Measurements from ENCODE around the gene PPP1R13B. TPM values are rescaled to one million over a fixed set of nuclear protein-coding genes. Genes with fewer than 3 reads are reported as not detected.

Gene PPP1R13B
- total RNA-seq, 1 experiment from 2014 or later = 16.2 TPM

DNA sequence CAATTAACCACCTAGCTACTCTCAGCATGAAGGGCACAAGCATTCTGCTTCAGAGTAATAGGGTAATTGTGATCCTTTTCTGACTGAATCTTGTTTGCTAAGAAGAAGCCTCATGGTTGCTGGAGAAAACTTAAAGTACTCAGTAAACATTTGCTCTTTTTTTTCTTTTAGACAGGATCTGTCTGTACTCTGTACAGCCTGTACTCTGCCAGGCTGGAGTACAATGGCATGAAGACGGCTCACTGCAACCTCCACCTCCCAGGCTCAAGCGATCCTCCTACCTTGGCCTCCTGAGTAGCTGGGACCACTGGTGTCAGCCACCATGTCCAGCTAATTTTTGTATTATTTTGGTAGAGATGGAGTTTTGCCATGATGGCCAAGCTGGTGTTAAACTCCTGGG lies 12.4 kb downstream of the PPP1R13B start:
- DNase-seq (ENCODE audit: unreplicated experiment) = no peak
- Mint-ChIP-seq H3K4me3 (ENCODE audit: unreplicated experiment) (no peak overlapping the region), H3K36me3 (ENCODE audit: insufficient read depth, unreplicated experiment) (no peaks in the 10 kb centered on the region), H3K4me1 (ENCODE audit: insufficient read depth, unreplicated experiment) (peaks cover 11% of the 10 kb centered on the region), H3K27ac (ENCODE audit: low read depth, unreplicated experiment) (no peak overlapping the region), H3K27me3 (ENCODE audit: insufficient read depth, unreplicated experiment) (no peaks in the 10 kb centered on the region), H3K9me3 (ENCODE audit: unreplicated experiment) (no peaks in the 10 kb centered on the region)
- intact Hi-C loops (cut with micrococcal nuclease) = no loop called here
- ChIA-PET CTCF (no interaction called here), POLR2A (interaction anchor here (0.6 kb wide), 1 partner anchor 87 kb away, joined by 3 read pairs; no protein-coding TSS in a partner anchor)
- TF ChIP-seq, protein P1, sequence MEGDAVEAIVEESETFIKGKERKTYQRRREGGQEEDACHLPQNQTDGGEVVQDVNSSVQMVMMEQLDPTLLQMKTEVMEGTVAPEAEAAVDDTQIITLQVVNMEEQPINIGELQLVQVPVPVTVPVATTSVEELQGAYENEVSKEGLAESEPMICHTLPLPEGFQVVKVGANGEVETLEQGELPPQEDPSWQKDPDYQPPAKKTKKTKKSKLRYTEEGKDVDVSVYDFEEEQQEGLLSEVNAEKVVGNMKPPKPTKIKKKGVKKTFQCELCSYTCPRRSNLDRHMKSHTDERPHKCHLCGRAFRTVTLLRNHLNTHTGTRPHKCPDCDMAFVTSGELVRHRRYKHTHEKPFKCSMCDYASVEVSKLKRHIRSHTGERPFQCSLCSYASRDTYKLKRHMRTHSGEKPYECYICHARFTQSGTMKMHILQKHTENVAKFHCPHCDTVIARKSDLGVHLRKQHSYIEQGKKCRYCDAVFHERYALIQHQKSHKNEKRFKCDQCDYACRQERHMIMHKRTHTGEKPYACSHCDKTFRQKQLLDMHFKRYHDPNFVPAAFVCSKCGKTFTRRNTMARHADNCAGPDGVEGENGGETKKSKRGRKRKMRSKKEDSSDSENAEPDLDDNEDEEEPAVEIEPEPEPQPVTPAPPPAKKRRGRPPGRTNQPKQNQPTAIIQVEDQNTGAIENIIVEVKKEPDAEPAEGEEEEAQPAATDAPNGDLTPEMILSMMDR (IDR thresholded peaks at IDR 0.05; ENCODE audit: unreplicated experiment) = no peak
- no TSS peak for BruUV-seq (replicated peaks)

DNA sequence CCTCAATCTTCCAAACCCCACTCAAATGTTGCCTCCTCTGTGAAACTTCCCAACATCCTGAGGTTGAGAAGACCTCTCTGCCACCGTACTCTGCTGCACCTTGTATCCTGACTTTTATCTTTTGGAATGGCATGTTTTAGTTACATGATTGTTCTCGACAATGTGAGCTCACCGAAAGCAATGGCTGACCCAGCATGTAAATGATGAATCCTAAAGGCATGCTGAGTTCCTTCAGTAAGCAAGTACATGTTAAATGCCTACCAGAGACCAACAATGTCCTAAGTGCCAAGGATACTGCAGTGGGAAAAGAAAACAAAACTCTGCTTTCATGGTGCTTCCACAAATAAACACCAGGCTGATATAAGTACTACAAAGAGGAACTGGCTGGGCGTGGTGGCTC lies 13.7 kb downstream of the PPP1R13B start:
- Mint-ChIP-seq H3K9me3 (ENCODE audit: unreplicated experiment) (no peaks in the 10 kb centered on the region), H3K36me3 (ENCODE audit: insufficient read depth, unreplicated experiment) (no peaks in the 10 kb centered on the region), H3K4me3 (ENCODE audit: unreplicated experiment) (no peak overlapping the region), H3K4me1 (ENCODE audit: insufficient read depth, unreplicated experiment) (peaks cover 5% of the 10 kb centered on the region), H3K27ac (ENCODE audit: low read depth, unreplicated experiment) (no peak overlapping the region), H3K27me3 (ENCODE audit: insufficient read depth, unreplicated experiment) (no peaks in the 10 kb centered on the region)
- no TSS peak for BruUV-seq (replicated peaks)
- ChIA-PET POLR2A (interaction anchor here (2.7 kb wide), 1 partner anchor 12 kb away, joined by 7 read pairs; no protein-coding TSS in a partner anchor), CTCF (interaction anchor here (0.6 to 0.8 kb wide), 2 partner anchors 146 to 232 kb away, joined by 3 to 6 read pairs; no protein-coding TSS in a partner anchor)
- no peak for DNase-seq (ENCODE audit: unreplicated experiment)
- TF ChIP-seq, protein P1 (IDR thresholded peaks at IDR 0.05; ENCODE audit: unreplicated experiment) = no peak
- intact Hi-C loops (cut with micrococcal nuclease) = no loop called here

DNA sequence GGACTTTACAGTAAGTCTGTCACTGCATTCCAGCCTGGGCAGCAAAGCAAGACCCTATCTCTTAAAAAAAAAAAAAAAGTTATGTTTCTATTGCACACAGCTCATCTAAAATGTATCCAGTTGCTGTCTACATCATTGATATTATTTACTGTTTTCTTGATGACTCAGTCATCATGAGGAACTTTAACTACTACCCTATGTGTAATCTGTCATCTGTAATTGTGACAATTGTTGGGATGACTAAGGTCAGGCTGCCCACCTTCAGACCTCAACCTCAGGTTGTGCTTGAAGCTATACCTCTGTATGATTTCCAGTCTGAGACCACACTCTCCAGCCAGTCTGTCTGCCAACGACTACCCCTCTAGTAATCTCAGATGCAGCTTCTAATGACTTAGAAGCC lies 15.3 kb downstream of the PPP1R13B start:
- no peak overlapping the region for H3K4me3 Mint-ChIP-seq (ENCODE audit: unreplicated experiment)
- DNase-seq (ENCODE audit: unreplicated experiment) = no peak
- intact Hi-C loops (cut with micrococcal nuclease) = no loop called here
- no TSS peak for BruUV-seq (replicated peaks)
- H3K4me1 Mint-ChIP-seq (ENCODE audit: insufficient read depth, unreplicated experiment) = no peaks in the 10 kb centered on the region
- H3K27me3 Mint-ChIP-seq (ENCODE audit: insufficient read depth, unreplicated experiment) = no peaks in the 10 kb centered on the region
- no peaks in the 10 kb centered on the region for H3K36me3 Mint-ChIP-seq (ENCODE audit: insufficient read depth, unreplicated experiment)
- CTCF ChIA-PET = interaction anchor here (0.7 to 0.8 kb wide), 2 partner anchors 244 to 749 kb away, joined by 3 to 4 read pairs; no protein-coding TSS in a partner anchor
- no peaks in the 10 kb centered on the region for H3K9me3 Mint-ChIP-seq (ENCODE audit: unreplicated experiment)
- no peak overlapping the region for H3K27ac Mint-ChIP-seq (ENCODE audit: low read depth, unreplicated experiment)
- TF ChIP-seq, protein P1 (IDR thresholded peaks at IDR 0.05; ENCODE audit: unreplicated experiment) = no peak
- POLR2A ChIA-PET = interaction anchor here (0.6 to 2.7 kb wide), 2 partner anchors 10 to 13 kb away, joined by 3 to 7 read pairs; no protein-coding TSS in a partner anchor

DNA sequence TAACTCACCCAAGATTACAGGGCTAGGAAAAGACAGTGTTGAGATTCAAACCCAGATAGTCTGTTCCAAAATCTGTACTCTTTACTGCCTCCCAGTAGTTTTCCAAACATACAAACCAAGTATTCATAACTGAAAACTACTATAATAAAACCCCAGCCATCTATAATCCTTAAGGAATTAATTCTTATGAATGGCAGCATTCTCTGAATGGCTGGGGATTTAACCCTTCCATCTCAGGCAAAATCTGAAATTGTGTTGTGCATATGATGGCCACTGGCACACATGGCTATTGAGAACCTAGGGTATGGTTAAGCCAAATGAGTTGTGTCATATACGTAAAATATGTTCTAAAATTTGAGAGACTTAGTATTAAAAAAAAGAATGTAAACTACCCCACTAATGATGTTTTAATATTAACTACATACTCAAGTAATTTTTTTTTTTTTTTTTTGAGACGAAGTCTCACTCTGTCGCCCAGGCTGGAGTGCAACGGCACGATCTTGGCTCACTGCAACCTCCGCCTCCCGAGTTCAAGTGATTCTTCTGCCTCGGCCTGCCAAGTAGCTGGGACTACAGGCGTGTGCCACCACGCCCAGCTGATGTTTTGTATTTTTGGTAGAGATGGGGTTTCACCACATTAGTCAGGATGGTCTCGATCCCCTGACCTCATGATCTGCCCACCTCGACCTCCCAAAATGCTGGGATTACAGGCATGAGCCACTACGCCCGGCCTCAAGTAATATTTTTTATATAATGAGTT lies 16.7 kb downstream of the PPP1R13B start:
- intact Hi-C loops (cut with micrococcal nuclease) = no loop called here
- no peak for DNase-seq (ENCODE audit: unreplicated experiment)
- Mint-ChIP-seq H3K27me3 (ENCODE audit: insufficient read depth, unreplicated experiment) (no peaks in the 10 kb centered on the region), H3K4me3 (ENCODE audit: unreplicated experiment) (no peak overlapping the region), H3K27ac (ENCODE audit: low read depth, unreplicated experiment) (no peak overlapping the region), H3K4me1 (ENCODE audit: insufficient read depth, unreplicated experiment) (no peaks in the 10 kb centered on the region), H3K9me3 (ENCODE audit: unreplicated experiment) (no peaks in the 10 kb centered on the region), H3K36me3 (ENCODE audit: insufficient read depth, unreplicated experiment) (no peaks in the 10 kb centered on the region)
- BruUV-seq (replicated peaks) = no TSS peak
- ChIA-PET CTCF (no interaction called here), POLR2A (no interaction called here)
- TF ChIP-seq, protein P1 (IDR thresholded peaks at IDR 0.05; ENCODE audit: unreplicated experiment) = no peak

Data from MCF 10A (cell line).